Thyroid gland (tissue), 4 donors: ENCODE measurements around the gene STOX2. TPM values are rescaled to one million over a fixed set of nuclear protein-coding genes. Genes with fewer than 3 reads are reported as not detected.

Source experiments
- DNase-seq, 2 donors: peaks; one replicate each; pipeline ENCODE4 v3.0.0-alpha.2; 2019
- H3K27ac ChIP-seq, 3 donors: fragments of 200-600 bp; sonication (generic); 1 replicate in 2 of 3; 2 replicates in 1 of 3; pipeline ENCODE4 v1.5.1; 2016 to 2019; ENCODE audit warnings: mild to moderate bottlenecking in 1 of 3, moderate library complexity in 1 of 3
- H3K27me3 ChIP-seq: fragments of 200-600 bp; sonication (generic); one replicate; pipeline ENCODE4 v1.5.1; 2019
- H3K36me3 ChIP-seq, 2 donors: fragments of 200-600 bp; sonication (generic); one replicate each; pipeline ENCODE4 v1.5.1; 2016 to 2019
- H3K4me1 ChIP-seq, 2 donors: fragments of 200-600 bp; sonication (generic); one replicate each; pipeline ENCODE4 v1.5.1; 2017 to 2019
- H3K4me3 ChIP-seq, 3 donors: fragments of 200-600 bp; sonication (generic); replicated peaks in 1 of 3; 1 replicate in 2 of 3; 2 replicates in 1 of 3; pipeline ENCODE4 v1.5.1; 2016; ENCODE audit warnings: mild to moderate bottlenecking in 1 of 3
- H3K9me3 ChIP-seq: fragments of 200-600 bp; sonication (generic); one replicate; pipeline ENCODE4 v1.5.1; 2017
- POLR2A ChIP-seq, 2 donors: fragments of 450-650 bp; IDR thresholded peaks; one replicate each; pipeline ENCODE4 v1.6.1; 2017; ENCODE audit warnings: antibody characterized with exemption in 2 of 2, mild to moderate bottlenecking in 2 of 2, moderate library complexity in 1 of 2
- WGBS, 2 donors: methylation state at CpG; one replicate each; pipeline ENCODE4 v1.1.5; 2017; 5-methylcytosine and 5-hydroxymethylcytosine counted together
- intact Hi-C: fragments of 100-400 bp; cut with DNase I; formaldehyde crosslinking; loops from one replicate; pipeline ENCODE4 v1.15.1; 2023
- total RNA-seq, 4 donors: library from RNA; depleted of rRNA; stranded (reverse); fragments of >200 nt; gene quantifications; one replicate each; pipeline ENCODE4 v1.2.3, GENCODE V29; 2016
- TF ChIP-seq, protein P1 (sequence below), 6 experiments: fragments of 200-600 bp in 3 of 6; fragments of 450-650 bp in 3 of 6; sonication (generic) in 3 of 6; IDR thresholded peaks; one replicate each; pipeline ENCODE4 v1.5.1; 2016 to 2019; ENCODE audit warnings: antibody characterized with exemption in 6 of 6, mild to moderate bottlenecking in 2 of 6, inconsistent platforms in 1 of 6, moderate library complexity in 1 of 6

Gene STOX2
- total RNA-seq, 4 donors from 2014 or later, result 27.3 to 57.7 (median 43.3) TPM

DNA sequence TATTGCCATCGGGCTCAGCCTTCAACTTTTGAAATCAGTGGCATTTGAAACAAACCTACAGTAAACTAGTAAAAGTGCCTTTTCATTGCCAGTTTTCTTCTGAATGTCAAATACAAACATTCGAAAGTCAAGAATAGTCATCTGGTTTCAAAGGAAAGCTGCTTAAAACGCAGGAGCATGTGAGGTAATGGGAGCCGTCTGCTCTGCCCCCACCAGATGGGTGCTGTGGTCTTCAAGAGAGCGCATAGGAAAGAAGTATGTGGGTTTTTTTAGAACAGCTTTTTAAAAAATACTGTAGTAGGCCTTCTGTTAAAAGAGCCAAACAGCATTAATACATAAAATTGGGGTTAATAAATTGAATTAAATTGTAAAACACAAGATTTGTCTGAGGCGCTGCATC is 88.6 kb downstream of the STOX2 start:
- H3K9me3 ChIP-seq, result no peaks in the 10 kb centered on the region
- no peaks in the 10 kb centered on the region for H3K36me3 ChIP-seq
- no peak for TF ChIP-seq POLR2A (IDR thresholded peaks at IDR 0.05)
- TF ChIP-seq, protein P1, sequence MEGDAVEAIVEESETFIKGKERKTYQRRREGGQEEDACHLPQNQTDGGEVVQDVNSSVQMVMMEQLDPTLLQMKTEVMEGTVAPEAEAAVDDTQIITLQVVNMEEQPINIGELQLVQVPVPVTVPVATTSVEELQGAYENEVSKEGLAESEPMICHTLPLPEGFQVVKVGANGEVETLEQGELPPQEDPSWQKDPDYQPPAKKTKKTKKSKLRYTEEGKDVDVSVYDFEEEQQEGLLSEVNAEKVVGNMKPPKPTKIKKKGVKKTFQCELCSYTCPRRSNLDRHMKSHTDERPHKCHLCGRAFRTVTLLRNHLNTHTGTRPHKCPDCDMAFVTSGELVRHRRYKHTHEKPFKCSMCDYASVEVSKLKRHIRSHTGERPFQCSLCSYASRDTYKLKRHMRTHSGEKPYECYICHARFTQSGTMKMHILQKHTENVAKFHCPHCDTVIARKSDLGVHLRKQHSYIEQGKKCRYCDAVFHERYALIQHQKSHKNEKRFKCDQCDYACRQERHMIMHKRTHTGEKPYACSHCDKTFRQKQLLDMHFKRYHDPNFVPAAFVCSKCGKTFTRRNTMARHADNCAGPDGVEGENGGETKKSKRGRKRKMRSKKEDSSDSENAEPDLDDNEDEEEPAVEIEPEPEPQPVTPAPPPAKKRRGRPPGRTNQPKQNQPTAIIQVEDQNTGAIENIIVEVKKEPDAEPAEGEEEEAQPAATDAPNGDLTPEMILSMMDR (IDR thresholded peaks at IDR 0.05), result no peak
- no peak overlapping the region for H3K4me3 ChIP-seq
- intact Hi-C loops, result no loop called here
- 79 to 81% methylated on average over 6 of the region's 6 CpGs for WGBS, 2 donors
- H3K4me1 ChIP-seq, result no peaks in the 10 kb centered on the region
- DNase-seq, result no peak
- H3K27me3 ChIP-seq, result no peaks in the 10 kb centered on the region
- H3K27ac ChIP-seq, result no peak overlapping the region

DNA sequence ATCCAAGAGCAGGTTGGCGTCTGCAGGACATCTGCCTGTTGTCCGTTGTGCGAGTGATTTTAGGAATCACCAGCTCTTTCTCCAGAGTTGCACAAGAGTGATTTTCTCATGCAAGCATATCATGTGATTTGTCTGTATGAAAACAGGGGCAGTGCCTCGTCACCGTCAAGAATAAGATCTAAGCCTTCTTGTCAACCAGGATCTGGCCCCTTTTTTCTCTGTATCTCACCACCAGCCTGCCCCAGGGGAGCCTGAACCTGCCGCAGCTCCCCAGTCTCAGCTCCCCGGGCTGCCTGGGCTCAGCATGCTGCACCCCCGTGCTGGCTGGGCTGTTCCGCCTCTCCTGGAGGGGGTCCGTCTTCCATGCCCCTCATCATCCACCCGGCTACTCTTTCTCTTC is 90.5 kb downstream of the STOX2 start:
- WGBS, 2 donors, result 82% methylated on average over 11 of the region's 11 CpGs
- Histone ChIP-seq H3K4me1 (no peaks in the 10 kb centered on the region), H3K27me3 (no peaks in the 10 kb centered on the region), H3K9me3 (no peaks in the 10 kb centered on the region), H3K4me3 (no peak overlapping the region), H3K27ac (no peak overlapping the region), H3K36me3 (no peaks in the 10 kb centered on the region)
- no peak for DNase-seq
- TF ChIP-seq, protein P1 (IDR thresholded peaks at IDR 0.05), result no peak
- no peak for TF ChIP-seq POLR2A (IDR thresholded peaks at IDR 0.05)
- intact Hi-C loops, result no loop called here

DNA sequence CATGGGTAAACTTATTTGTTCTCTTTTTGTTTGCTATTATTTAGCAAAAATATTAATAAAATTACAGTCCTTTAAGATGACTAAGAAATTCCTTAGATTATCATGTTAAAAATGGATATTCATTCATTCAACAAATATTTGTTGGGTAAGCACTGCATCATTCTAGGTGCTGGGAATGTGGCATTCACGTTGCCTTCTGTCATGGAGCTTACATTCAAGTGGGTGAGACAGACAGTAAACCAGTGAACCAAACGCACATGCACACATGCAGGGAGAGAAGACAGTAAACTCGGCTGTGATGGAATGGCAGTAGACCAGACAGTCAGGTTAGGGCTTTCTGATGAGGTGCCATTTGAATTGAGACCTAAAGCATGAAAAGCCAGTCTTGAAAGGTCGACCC is 91.8 kb downstream of the STOX2 start:
- no peaks in the 10 kb centered on the region for H3K9me3 ChIP-seq
- intact Hi-C loops, result no loop called here
- H3K27me3 ChIP-seq, result no peaks in the 10 kb centered on the region
- WGBS, 2 donors, result 80 to 83% methylated on average over 4 of the region's 4 CpGs
- no peak for DNase-seq
- no peak overlapping the region for H3K4me3 ChIP-seq
- no peak for TF ChIP-seq POLR2A (IDR thresholded peaks at IDR 0.05)
- TF ChIP-seq, protein P1 (IDR thresholded peaks at IDR 0.05), result no peak
- H3K27ac ChIP-seq, result no peak overlapping the region
- peaks cover 0 to 2% of the 10 kb centered on the region in 2 donors for H3K4me1 ChIP-seq
- H3K36me3 ChIP-seq, result no peaks in the 10 kb centered on the region

DNA sequence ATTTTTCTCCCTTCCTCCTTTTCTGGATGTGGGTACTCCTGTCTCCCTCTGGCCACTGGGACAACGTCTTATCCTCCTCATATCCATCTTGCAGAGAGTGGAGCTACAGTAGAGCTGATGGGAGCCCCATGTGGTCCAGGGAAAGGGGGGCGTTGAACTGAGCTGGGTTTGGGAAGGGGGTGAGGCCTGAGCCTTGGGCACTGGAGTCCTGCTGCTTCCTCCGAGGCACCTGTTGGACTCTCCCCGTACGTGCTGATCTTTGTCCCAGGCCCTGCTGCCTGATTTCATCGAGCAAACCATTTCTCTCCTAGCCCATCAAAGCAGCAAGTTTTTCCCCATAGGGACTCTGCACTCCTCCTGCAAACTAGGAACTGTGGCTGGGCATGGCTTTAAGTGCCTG is 94.3 kb downstream of the STOX2 start:
- no peaks in the 10 kb centered on the region for H3K27me3 ChIP-seq
- no peak for DNase-seq
- no peaks in the 10 kb centered on the region for H3K9me3 ChIP-seq
- WGBS, 2 donors, result 93% methylated on average over 6 of the region's 6 CpGs
- H3K4me1 ChIP-seq, result peaks cover 0 to 2% of the 10 kb centered on the region in 2 donors
- H3K4me3 ChIP-seq, result no peak overlapping the region
- H3K36me3 ChIP-seq, result no peaks in the 10 kb centered on the region
- intact Hi-C loops, result no loop called here
- TF ChIP-seq, protein P1 (IDR thresholded peaks at IDR 0.05), result no peak
- no peak for TF ChIP-seq POLR2A (IDR thresholded peaks at IDR 0.05)
- H3K27ac ChIP-seq, result no peak overlapping the region

DNA sequence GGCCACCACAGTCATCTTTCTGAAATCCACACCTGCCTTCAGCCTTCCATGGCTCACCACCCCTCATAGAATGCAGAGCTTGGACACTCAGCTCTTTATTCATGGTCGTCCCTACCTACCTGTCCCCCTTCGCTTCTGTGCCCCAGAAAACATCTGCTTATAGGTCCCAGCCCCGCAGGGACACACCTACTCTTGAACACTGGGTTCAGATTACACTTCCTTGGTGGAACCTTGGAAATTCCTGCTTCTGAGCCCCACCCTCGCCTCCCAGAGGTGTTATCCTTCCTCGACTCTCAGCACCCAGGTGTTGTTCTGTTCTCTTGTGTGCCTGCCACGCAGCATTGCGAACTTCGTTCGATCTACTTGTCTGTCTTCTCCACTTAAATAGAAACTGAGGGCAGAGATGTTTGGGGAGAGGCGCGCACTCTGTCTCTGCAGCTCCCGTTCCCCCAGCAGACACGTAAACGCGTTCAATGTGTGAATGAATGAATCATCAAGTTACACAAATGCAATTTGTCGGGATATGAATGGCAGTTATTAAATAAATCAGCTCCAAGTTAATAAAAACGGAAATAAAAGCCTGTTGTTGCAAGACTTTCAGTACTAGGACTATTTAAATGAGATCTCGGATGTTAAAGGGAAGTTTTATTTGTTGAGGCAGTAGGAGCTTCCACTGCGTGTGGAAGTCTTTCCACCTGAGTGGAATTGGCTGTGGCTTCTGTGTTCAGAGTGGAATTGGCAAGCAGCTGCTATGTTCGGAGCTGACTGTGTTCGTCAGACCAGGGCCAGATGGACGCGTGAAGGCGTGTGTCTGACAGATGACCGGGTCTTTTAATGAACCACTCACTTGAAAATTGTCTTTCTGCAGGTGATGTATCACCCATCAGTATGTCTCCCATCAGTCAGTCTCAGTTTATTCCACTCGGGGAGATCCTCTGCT is 95.6 kb downstream of the STOX2 start:
- WGBS, 2 donors, result 81 to 87% methylated on average over 26 of the region's 26 CpGs
- DNase-seq, result peak; percentile 33 to 43
- intact Hi-C loops, result no loop called here
- Histone ChIP-seq H3K36me3 (no peaks in the 10 kb centered on the region), H3K27ac (no peak overlapping the region), H3K9me3 (no peaks in the 10 kb centered on the region), H3K4me3 (no peak overlapping the region), H3K4me1 (peaks cover 0 to 2% of the 10 kb centered on the region in 2 donors), H3K27me3 (no peaks in the 10 kb centered on the region)
- TF ChIP-seq, protein P1 (IDR thresholded peaks at IDR 0.05), result no peak
- no peak for TF ChIP-seq POLR2A (IDR thresholded peaks at IDR 0.05)
